8988T (cell line): Measurements from ENCODE around the gene RNF220.
A peak's percentile ranks its signal among the peaks of the same experiment; 100 is the strongest.

ENCODE experiments used
- DNase-seq: peaks from one replicate; pipeline ENCODE4 v3.0.0; 2011

The RNF220 gene

DNA sequence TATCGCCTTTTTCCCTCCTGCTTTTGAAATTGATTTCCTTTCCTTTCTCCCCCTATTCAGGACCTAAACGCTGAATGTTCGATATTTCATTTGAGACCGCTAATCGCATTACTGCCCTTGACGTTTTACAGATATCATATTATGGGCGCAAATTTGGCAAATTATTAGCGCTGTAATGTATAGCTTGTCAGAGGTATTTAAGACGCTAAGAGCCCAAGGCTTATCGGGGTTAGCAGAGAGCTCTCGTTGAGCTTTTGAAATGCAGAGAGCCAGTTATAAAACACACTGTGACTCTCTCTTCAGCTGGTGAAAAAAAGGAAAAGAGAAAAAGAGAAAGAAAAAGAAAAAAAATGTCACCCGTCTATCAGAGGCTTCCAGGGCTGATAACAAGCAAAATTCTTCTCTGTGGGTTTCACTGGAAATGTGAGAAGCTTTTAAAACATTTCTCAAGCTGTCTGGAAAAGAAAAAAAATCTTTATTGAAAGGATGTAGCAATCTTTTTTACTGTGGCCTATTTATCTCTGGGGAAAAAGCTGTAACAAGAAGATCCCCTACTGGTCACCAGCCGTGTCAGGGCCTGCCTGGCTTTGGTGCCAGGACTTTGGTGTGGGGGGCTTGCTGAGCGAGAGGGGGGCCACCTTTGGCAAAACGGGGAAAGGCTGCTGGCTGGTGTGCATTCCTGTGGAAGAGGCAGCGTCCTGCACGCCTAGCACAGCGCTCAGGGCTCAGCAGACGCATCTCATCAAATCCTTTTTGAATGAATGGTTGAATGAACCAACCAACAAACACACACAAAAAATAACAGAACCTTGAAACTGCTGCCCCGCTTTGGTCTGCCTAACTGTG is 119.8 kb downstream of the RNF220 start:
- no peak for DNase-seq

DNA sequence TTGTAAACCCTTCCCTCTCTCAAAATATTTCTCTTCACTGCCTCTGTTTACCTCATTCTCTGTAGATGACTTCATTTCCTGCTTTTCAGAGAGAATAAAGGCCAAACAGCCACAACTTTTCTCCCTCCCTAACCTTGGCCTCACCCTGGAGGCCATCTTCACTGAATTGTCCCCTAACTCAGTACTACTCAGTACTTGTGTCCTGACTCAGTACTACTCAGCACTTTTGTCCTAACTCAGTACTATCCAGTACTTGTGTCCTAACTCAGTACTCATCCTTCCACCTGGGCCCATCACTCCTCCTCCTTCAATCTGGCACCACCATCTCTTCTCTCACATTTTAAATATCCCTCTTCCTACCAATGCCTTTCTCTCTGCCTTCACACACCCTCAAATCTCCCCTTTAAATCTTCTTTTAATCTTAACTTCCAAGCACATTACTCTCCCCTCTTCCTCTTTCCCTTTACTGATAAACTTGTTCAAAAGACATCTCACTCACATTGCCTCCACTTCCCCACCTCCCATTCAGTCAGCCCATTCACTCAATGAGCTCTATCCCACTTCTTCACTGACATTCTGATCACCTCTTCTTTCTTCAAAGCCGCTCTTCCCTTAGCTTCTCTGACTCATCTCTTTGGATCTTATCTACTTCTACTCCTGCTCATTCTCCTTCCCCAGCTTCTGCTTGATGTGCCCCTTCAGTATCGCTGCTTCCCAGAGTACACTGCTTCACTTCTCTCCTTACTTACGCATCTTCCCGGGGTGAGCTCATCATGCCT is 121.4 kb downstream of the RNF220 start:
- no peak for DNase-seq

DNA sequence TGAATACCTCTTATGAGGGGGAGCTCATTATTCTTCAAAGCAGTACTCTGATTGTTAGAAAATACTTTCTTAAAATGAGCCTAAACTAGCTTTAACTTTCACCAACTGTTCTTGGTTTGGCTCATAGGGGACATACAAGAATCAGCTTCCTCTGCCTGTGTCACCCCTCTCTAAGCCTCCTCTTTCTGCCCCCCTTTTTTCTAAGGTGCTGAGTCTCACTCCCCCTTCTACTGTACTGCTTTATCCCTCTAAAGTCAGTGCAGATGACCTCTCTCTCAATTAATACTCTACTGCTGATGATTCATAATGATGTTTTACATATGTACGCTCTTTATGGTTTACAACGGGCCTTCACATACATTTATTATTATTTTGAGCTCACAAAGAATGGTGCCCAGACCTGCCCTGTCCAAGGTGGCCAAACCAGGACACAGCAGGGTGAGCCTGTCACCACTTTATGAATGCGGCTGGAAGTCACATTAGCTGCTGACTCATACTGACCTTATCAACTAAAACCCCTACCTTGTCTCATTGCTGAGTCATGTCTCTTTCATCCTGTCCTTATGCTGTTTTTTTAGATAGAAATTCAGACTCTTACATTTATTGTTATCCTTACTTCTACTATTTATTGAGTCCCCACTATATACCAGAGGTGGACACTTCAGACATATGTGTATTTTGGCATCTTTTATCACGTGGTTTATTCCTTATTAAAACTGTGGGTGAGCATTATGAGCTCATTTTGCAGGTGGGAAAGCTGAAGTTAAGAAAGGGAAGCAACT is 126.9 kb downstream of the RNF220 start:
- no peak for DNase-seq

GRCh38 chr1:44532567-44532944 is 127.5 kb downstream of the RNF220 start:
- DNase-seq, result no peak

DNA sequence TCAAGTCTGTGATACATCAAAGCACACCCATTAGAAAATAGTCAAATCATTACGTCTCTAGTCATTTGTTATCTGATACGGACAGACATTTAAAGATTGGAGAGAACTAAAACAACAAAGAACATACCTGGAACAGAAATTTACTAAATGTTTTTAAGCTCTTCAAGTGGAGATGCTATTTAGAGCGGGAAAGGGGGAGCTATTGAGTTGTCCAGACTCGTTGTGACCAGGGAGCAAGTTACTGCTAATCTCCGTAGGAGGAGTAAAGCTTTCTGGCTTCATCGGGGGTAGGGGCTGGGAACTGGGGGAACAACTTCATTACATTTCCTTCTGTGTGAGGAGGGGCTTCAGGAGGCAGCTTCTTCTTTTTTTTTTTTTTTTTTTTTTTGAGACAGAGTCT is 129.7 kb downstream of the RNF220 start:
- DNase-seq, result no peak

DNA sequence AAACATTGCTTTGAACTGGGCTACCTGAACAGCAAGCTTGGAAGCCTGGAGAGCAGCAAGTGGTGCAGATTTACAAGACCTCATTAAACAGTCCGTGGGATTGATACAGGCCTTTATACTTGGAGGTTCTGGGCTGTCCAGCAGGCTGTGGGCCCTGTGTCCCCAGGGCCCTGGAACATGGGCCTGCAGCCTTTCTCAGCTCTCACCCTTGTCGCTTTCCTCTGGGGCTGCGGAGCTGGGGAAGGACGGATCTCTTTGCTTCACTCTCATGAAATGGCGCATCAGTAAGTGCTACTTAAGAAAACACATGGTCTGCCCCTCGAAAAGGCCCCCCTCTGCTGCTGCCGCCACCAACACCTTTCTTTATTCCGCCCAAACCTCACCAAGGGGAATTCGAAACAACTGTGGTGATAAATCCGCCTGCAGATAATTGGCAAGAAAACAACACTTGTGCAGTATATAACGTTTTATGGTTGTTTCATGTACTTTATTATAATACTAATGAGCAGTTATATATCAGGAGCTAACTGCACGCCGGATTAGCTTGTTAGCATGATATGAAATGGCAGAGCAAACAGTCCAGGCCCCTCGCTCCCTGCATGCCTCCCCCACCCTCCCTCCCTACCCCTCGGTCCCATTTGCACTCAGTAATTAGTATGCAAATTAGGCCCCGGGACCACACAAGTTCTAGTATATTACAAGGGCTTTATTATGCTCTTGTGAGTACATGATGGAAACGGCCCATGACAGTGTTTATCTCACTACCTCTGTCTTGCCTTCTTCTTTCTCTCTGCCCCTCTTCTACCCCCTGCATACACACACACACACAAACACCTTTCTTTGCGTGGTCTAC is 131.5 kb downstream of the RNF220 start:
- DNase-seq, result no peak

DNA sequence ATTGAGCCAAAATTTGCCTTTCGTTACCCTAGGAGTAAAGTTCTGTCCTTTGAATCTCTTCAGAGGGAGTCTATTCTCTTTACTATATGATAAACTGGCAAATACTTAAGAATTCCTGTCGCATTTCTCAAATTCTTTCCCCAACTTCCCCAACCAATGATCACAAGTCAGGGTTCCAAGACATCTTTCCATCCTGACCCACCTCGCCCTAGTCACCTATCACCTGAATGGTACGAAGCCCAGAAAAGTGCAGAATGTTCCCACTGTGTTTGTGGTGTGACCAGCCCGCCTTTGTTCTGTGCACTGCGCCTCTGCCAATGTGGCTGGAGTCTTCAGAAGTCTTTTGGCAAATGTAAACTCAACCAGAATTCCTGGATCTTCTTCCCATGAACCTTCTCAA is 132.5 kb downstream of the RNF220 start:
- DNase-seq, result no peak

GRCh38 chr1:44537956-44538355 is 132.9 kb downstream of the RNF220 start:
- no peak for DNase-seq

DNA sequence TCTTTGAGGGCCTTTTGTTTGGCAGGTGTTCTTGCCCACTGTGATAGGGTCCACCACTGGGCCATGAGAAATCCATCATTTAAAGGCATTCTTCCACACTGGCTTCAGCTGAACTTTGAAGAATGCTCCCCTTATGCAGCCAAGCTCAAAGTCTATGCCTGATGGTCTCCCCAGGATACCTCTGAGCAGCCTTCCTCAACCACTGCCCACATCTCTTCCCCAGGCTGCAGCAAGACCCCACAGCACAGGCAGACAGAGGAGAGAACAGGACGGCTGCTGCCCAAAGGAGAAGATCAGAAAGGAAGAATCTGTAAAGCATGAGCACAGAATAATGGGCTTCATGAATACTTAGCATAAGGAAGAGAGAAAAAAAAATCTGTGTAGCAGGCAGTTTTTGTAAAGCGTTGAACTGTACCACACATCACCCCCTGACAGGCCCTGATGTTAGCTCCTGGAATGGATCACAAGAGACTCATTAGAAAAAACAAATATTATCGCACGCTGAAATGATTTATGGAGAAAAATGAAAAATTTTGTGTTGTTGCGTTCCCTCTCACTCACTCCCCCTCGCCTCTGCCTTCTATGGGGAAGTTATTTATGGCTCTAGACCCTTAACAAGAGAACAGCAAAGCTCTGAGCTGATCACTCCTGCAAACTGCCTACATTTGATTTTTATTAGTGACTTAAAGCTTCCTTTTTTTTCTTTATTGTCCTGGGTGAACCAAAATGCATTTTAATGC is 135.1 kb downstream of the RNF220 start:
- DNase-seq, result no peak

- no peak for DNase-seq
These were observed 137.5 kb downstream of the RNF220 start for GRCh38 chr1:44542420-44543063.

GRCh38 chr1:44543064-44543744 is 138.1 kb downstream of the RNF220 start:
- DNase-seq, result no peak

GRCh38 chr1:44543786-44544185 is 138.7 kb downstream of the RNF220 start:
- no peak for DNase-seq

- no peak for DNase-seq
These were observed 139.9 kb downstream of the RNF220 start for GRCh38 chr1:44544960-44545359.

- DNase-seq, result no peak
These were observed 140.9 kb downstream of the RNF220 start for GRCh38 chr1:44545961-44546360.

DNA sequence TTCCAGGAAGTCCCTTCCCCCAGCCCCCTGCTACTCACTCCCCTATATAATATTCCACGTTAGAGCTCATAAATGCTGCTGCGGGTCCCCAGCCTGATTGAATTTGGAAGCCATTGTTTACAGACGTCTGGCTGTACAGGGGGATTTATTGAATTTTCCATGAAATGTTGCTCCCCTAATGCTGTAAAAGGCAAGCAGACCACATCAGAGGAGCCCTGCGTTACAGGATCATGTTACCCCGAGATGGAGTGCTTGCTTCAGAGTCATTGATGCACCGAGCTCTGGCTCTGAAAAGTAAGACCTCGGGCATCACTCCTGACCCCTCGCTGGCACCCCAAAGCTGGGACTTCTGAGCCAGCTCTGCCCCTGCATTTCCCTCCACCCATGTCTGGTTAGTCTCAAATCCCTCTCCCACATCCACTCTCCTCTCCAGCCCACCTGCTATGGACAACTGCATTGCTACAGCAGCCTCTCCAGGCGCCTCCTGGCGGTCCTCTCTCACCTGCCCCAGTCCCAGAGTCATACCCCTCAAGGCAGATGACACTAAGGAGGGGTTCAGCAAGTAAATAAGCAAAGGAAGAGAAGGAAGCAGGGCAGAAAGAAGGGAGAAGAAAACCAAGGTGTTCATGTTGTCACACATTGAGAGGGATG is 141.5 kb downstream of the RNF220 start:
- DNase-seq, result no peak

- no peak for DNase-seq
These were observed 142.3 kb downstream of the RNF220 start for GRCh38 chr1:44547361-44547760.

DNA sequence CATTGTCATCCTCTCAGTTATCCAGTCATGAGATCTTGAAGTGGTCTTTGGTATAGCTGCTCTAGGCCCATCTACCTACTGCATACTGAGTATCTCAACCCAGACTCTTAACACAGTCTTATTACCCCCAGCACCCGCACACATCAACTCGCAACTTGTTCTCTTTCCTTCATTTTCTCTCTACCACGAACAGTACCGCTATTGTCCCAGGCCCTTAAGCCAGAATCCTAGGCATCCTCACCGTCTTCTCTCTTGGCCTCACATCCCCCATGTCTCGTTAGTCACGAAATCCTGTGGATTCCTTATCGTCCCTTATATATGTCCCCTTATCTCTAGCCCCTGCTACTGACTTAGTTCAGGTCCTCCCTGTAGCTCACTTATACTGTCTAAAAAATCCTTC is 142.8 kb downstream of the RNF220 start:
- no peak for DNase-seq

DNA sequence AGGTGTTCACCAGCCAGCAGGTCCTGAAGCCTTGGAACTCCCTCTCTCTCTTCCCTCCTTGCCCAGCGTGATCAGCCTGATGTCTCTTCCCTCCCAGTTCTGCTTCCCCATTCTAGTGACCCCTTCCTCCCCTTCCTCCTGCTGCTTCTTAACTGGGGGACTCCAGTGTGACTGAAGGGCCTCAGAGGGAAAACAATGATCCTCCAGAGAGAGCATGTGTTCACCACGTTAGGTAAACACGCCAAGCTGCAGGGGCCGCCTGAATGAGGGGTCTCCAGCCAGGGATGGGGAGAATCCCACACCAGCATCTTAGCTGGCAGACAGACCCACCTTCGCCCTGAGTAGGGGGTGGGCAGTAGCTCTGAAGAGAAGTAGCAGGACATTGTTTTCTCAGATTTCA is 144.5 kb downstream of the RNF220 start:
- DNase-seq, result no peak

- DNase-seq, result no peak
These were observed 148.2 kb downstream of the RNF220 start for GRCh38 chr1:44553127-44553758.

DNA sequence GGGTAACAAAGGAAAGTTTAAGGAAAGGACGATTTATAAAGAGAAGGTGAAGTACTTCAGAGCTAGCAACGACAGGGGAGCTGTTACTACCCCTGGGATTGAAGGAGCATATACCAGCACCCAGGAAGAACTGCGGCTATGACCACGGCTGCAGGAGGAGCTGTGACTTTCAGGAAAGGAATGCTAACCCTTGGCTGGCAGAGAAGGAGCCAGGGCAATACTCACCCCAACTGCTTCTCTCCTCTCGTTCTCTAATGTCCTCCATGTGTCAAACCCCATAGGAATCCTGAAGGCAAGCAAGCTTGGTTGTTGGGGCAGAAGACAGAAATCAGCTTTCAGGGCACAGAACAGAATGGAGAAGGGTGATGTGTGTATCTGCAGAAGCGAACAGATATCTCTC is 148.7 kb downstream of the RNF220 start:
- peak; percentile 62 for DNase-seq
